Measurements from ENCODE around the gene FAM107B.

FAM107B gene

GRCh38 chr10:14539176-14539575, 235.5 kb downstream of the FAM107B start:
- no peak for TF ChIP-seq POLR2AphosphoS5 (IDR thresholded peaks at IDR 0.05; ENCODE audit: low read depth, low read length)
- TF ChIP-seq FOXP2 (optimal IDR thresholded peaks at IDR 0.05; ENCODE audit: borderline replicate concordance, extremely low read depth, extremely low read length, insufficient read depth), result no peak
- TF ChIP-seq TAF1 (IDR thresholded peaks at IDR 0.05; ENCODE audit: borderline replicate concordance, insufficient read depth, low read length), result no peak
- no peak for TF ChIP-seq SIN3A (IDR thresholded peaks at IDR 0.05; ENCODE audit: borderline replicate concordance, insufficient read depth, low read length)
- TF ChIP-seq REST (IDR thresholded peaks at IDR 0.05; ENCODE audit: insufficient read depth in 1 of 2, low read depth in 2 of 2, low read length in 2 of 2), result no peak

GRCh38 chr10:14536241-14537213, 238.2 kb downstream of the FAM107B start:
- TF ChIP-seq FOXP2 (optimal IDR thresholded peaks at IDR 0.05; ENCODE audit: borderline replicate concordance, extremely low read depth, extremely low read length, insufficient read depth) (no peak), REST (IDR thresholded peaks at IDR 0.05; ENCODE audit: insufficient read depth in 1 of 2, low read depth in 2 of 2, low read length in 2 of 2) (no peak), POLR2AphosphoS5 (IDR thresholded peaks at IDR 0.05; ENCODE audit: low read depth, low read length) (no peak), SIN3A (IDR thresholded peaks at IDR 0.05; ENCODE audit: borderline replicate concordance, insufficient read depth, low read length) (no peak), TAF1 (IDR thresholded peaks at IDR 0.05; ENCODE audit: borderline replicate concordance, insufficient read depth, low read length) (no peak)

GRCh38 chr10:14535457-14536130, 239.1 kb downstream of the FAM107B start:
- no peak for TF ChIP-seq TAF1 (IDR thresholded peaks at IDR 0.05; ENCODE audit: borderline replicate concordance, insufficient read depth, low read length)
- TF ChIP-seq FOXP2 (optimal IDR thresholded peaks at IDR 0.05; ENCODE audit: borderline replicate concordance, extremely low read depth, extremely low read length, insufficient read depth), result no peak
- TF ChIP-seq POLR2AphosphoS5 (IDR thresholded peaks at IDR 0.05; ENCODE audit: low read depth, low read length), result no peak
- TF ChIP-seq REST (IDR thresholded peaks at IDR 0.05; ENCODE audit: insufficient read depth in 1 of 2, low read depth in 2 of 2, low read length in 2 of 2), result no peak
- no peak for TF ChIP-seq SIN3A (IDR thresholded peaks at IDR 0.05; ENCODE audit: borderline replicate concordance, insufficient read depth, low read length)

- TF ChIP-seq FOXP2 (optimal IDR thresholded peaks at IDR 0.05; ENCODE audit: borderline replicate concordance, extremely low read depth, extremely low read length, insufficient read depth), result no peak
- TF ChIP-seq TAF1 (IDR thresholded peaks at IDR 0.05; ENCODE audit: borderline replicate concordance, insufficient read depth, low read length), result no peak
- no peak for TF ChIP-seq REST (IDR thresholded peaks at IDR 0.05; ENCODE audit: insufficient read depth in 1 of 2, low read depth in 2 of 2, low read length in 2 of 2)
Measured at GRCh38 chr10:14534152-14534551, 240.5 kb downstream of the FAM107B start.

All from PFSK-1 (cell line).